ENCODE data around the gene FHOD3.

FHOD3 gene

DNA sequence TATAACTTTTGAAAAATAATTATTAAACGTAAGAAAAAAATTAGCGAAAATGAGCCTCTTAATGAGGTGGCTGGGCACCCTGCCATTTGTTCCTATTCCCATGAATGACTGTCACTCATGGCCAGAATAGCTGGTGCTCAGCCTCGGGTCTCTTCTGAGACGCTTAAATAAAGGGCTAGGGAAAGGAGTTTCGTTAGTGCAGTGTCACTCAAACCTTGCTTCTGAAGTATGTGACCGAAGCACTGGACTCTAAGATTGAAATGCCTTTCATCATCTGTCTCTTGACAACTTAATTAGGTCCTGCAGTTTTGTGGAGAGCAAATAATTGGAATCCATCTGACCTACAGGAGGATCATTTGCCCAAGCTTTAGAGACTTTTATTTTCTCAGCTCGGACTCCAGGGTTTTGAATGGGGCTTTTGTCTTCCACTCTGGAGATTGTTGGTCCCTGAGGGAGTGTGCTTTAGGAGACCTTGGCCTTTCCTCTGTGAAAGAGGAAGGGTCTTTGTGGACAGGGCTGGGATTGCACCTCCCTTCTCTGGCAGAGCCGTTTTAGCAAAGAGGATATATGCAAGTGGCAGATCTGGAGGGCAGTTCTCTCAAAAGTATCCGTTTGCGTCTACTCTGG lies 42.3 kb upstream of the FHOD3 start:
- Histone ChIP-seq H3K9ac (ENCODE audit: low read depth, low read length, poor library complexity, severe bottlenecking) (no peak overlapping the region), H2AFZ (ENCODE audit: low read length) (no peak overlapping the region), H3K36me3 (ENCODE audit: insufficient read depth, low read length) (no peaks in the 10 kb centered on the region), H3K79me2 (ENCODE audit: insufficient read depth, low read length) (no peaks in the 10 kb centered on the region), H3K4me1 (ENCODE audit: insufficient read depth, low read length, poor library complexity, severe bottlenecking) (no peaks in the 10 kb centered on the region), H4K20me1 (ENCODE audit: insufficient read depth, low read length, poor library complexity, severe bottlenecking) (no peaks in the 10 kb centered on the region), H3K4me2 (ENCODE audit: low read depth, low read length, poor library complexity, severe bottlenecking) (no peak overlapping the region), H3K9me3 (ENCODE audit: insufficient read depth, low read depth, low read length) (no peaks in the 10 kb centered on the region), H3K27me3 (ENCODE audit: insufficient read depth, low read length, poor library complexity, severe bottlenecking) (no peaks in the 10 kb centered on the region), H3K9me2 (replicated peaks; ENCODE audit: low read depth, low read length) (no peaks in the 10 kb centered on the region), H3K4me3 (ENCODE audit: low read length, poor library complexity, severe bottlenecking) (no peak overlapping the region), H3F3A (ENCODE audit: low read depth) (no peaks in the 10 kb centered on the region)
- TF ChIP-seq, protein P1, sequence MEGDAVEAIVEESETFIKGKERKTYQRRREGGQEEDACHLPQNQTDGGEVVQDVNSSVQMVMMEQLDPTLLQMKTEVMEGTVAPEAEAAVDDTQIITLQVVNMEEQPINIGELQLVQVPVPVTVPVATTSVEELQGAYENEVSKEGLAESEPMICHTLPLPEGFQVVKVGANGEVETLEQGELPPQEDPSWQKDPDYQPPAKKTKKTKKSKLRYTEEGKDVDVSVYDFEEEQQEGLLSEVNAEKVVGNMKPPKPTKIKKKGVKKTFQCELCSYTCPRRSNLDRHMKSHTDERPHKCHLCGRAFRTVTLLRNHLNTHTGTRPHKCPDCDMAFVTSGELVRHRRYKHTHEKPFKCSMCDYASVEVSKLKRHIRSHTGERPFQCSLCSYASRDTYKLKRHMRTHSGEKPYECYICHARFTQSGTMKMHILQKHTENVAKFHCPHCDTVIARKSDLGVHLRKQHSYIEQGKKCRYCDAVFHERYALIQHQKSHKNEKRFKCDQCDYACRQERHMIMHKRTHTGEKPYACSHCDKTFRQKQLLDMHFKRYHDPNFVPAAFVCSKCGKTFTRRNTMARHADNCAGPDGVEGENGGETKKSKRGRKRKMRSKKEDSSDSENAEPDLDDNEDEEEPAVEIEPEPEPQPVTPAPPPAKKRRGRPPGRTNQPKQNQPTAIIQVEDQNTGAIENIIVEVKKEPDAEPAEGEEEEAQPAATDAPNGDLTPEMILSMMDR (conservative IDR thresholded peaks at IDR 0.05; ENCODE audit: low read length) = no peak
- TF ChIP-seq EZH2phosphoT487 (IDR thresholded peaks at IDR 0.05; ENCODE audit: borderline replicate concordance) = no peak

DNA sequence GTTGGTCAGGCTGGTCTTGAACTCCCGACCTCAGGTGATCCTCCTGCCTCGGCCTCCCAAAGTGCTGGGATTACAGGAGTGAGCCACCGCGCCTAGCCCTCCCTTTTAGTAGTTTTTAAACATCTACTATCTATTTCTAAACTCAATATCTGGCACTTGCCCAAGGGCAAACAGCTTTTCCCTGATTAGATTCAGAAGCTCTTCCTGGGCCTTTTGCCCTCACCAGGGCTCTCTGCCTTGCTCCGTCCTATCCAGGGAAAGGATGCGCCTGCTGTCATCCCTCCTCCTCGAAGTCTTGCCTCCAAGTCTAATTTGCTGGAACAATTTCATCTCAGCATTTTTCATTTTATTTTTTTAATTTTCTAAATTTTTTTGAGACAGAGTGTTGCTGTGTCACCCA lies 41.4 kb upstream of the FHOD3 start:
- TF ChIP-seq, protein P1 (conservative IDR thresholded peaks at IDR 0.05; ENCODE audit: low read length) = no peak
- TF ChIP-seq EZH2phosphoT487 (IDR thresholded peaks at IDR 0.05; ENCODE audit: borderline replicate concordance) = no peak
- no peak overlapping the region for H3K4me3 ChIP-seq (ENCODE audit: low read length, poor library complexity, severe bottlenecking)
- no peaks in the 10 kb centered on the region for H3K27me3 ChIP-seq (ENCODE audit: insufficient read depth, low read length, poor library complexity, severe bottlenecking)
- H4K20me1 ChIP-seq (ENCODE audit: insufficient read depth, low read length, poor library complexity, severe bottlenecking) = no peaks in the 10 kb centered on the region
- H3K9me3 ChIP-seq (ENCODE audit: insufficient read depth, low read depth, low read length) = no peaks in the 10 kb centered on the region
- H3K36me3 ChIP-seq (ENCODE audit: insufficient read depth, low read length) = no peaks in the 10 kb centered on the region
- no peak overlapping the region for H3K9ac ChIP-seq (ENCODE audit: low read depth, low read length, poor library complexity, severe bottlenecking)
- H3K4me1 ChIP-seq (ENCODE audit: insufficient read depth, low read length, poor library complexity, severe bottlenecking) = no peaks in the 10 kb centered on the region
- H2AFZ ChIP-seq (ENCODE audit: low read length) = no peak overlapping the region
- no peak overlapping the region for H3K4me2 ChIP-seq (ENCODE audit: low read depth, low read length, poor library complexity, severe bottlenecking)
- H3K79me2 ChIP-seq (ENCODE audit: insufficient read depth, low read length) = no peaks in the 10 kb centered on the region
- no peaks in the 10 kb centered on the region for H3K9me2 ChIP-seq (replicated peaks; ENCODE audit: low read depth, low read length)
- no peaks in the 10 kb centered on the region for H3F3A ChIP-seq (ENCODE audit: low read depth)

DNA sequence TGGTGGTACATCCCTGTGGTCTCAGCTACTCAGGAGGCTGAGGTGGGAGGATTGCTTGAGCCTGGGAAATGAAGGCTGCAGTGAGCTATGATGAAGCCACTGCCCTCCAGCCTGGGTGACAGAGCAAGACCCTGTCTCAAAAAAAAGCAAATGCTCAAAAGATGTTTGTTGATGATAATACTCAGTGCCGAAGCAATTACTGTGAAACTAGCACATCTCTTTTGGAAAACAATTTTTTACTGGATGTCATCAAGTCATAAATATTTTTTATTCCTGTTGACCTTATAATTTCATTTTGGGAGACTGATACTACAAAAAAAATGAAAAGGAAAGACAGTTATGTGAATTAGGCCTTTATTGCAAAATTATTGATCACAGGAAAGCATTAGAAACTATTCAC lies 34.5 kb upstream of the FHOD3 start:
- H3F3A ChIP-seq (ENCODE audit: low read depth) = no peaks in the 10 kb centered on the region
- no peaks in the 10 kb centered on the region for H3K9me2 ChIP-seq (replicated peaks; ENCODE audit: low read depth, low read length)
- H3K79me2 ChIP-seq (ENCODE audit: insufficient read depth, low read length) = no peaks in the 10 kb centered on the region
- H3K27me3 ChIP-seq (ENCODE audit: insufficient read depth, low read length, poor library complexity, severe bottlenecking) = no peaks in the 10 kb centered on the region
- no peak overlapping the region for H3K4me3 ChIP-seq (ENCODE audit: low read length, poor library complexity, severe bottlenecking)
- H3K4me2 ChIP-seq (ENCODE audit: low read depth, low read length, poor library complexity, severe bottlenecking) = no peak overlapping the region
- H2AFZ ChIP-seq (ENCODE audit: low read length) = no peak overlapping the region
- no peaks in the 10 kb centered on the region for H3K36me3 ChIP-seq (ENCODE audit: insufficient read depth, low read length)
- TF ChIP-seq, protein P1 (conservative IDR thresholded peaks at IDR 0.05; ENCODE audit: low read length) = no peak
- no peak for TF ChIP-seq EZH2phosphoT487 (IDR thresholded peaks at IDR 0.05; ENCODE audit: borderline replicate concordance)
- no peaks in the 10 kb centered on the region for H4K20me1 ChIP-seq (ENCODE audit: insufficient read depth, low read length, poor library complexity, severe bottlenecking)
- no peak overlapping the region for H3K9ac ChIP-seq (ENCODE audit: low read depth, low read length, poor library complexity, severe bottlenecking)
- no peaks in the 10 kb centered on the region for H3K4me1 ChIP-seq (ENCODE audit: insufficient read depth, low read length, poor library complexity, severe bottlenecking)
- no peaks in the 10 kb centered on the region for H3K9me3 ChIP-seq (ENCODE audit: insufficient read depth, low read depth, low read length)
